ENCODE results near the gene MCM5.

MCM5 gene

DNA sequence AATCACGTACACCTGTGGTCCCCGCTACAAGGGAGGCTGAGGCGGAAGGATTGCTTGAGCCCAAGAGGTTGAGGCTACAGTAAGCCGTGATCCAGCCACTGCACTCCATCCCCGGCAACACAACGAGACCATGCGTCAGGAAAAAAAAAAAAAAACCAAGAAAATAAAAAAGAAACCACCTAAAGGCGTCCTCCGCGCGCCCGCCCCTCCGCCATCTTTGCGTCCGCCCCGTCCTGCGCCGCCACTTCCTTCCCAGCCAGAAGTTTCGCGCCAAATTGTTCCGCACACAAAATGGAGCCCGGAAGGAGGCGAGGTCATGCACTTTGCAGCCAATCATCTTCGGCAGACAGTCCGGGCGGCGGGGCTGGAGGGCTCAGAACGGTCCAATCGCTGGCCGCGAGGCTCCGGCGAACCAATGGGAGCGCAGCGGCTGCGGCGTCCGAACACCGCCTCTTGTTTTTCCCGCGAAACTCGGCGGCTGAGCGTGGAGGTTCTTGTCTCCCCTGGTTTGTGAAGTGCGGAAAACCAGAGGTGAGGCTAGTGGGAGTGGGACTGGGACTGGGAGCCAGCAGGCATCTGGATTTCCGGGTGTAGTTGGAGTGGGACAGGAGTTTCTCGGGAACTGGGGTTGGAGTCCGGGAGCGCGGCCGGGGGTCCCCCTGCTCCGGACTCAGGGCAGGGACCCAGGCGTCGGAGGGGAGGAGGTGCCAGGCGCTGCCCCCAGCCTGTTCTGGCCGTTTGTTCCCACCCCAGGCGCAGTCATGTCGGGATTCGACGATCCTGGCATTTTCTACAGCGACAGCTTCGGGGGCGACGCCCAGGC lies at the start of gene MCM5:
Gene MCM5 (plus strand): TSS at position 463 of the 823 bp plus-strand sequence. CDS start 299 bp downstream, at position 762.
- peaks cover 51% of the 10 kb centered on the region for H3K36me3 ChIP-seq (ENCODE audit: control insufficient read depth, low read length)
- H3K9me2 ChIP-seq (replicated peaks; ENCODE audit: control insufficient read depth, low read length), result no peaks in the 10 kb centered on the region
- TF ChIP-seq EZH2phosphoT487 (IDR thresholded peaks at IDR 0.05; ENCODE audit: borderline replicate concordance, low read length) (no peak), CTCF (IDR thresholded peaks at IDR 0.05; ENCODE audit: low read depth, low read length, poor library complexity, severe bottlenecking) (no peak)
- peaks cover 58% of the 10 kb centered on the region for H3K4me1 ChIP-seq (ENCODE audit: control insufficient read depth, low read length)
- peaks cover 3% of the 10 kb centered on the region; the same call in 1 of the 2 replicates for H4K20me1 ChIP-seq (ENCODE audit: control insufficient read depth, insufficient read depth, low read depth, low read length)
- peak within 1 kb of the TSS; percentile 81 for H3K27ac ChIP-seq (ENCODE audit: low read depth, low read length)
- H3K27me3 ChIP-seq (ENCODE audit: control insufficient read depth, low read length), result no peaks in the 10 kb centered on the region
- no peaks in the 10 kb centered on the region for H3K9me3 ChIP-seq (ENCODE audit: control insufficient read depth, insufficient read depth, low read length)
- peaks cover 5% of the 10 kb centered on the region for H3F3A ChIP-seq (ENCODE audit: control insufficient read depth, insufficient read depth)
- peak within 1 kb of the TSS; percentile 96 for H3K4me3 ChIP-seq (ENCODE audit: low read length)
- peak within 1 kb of the TSS; percentile 79 for H3K4me2 ChIP-seq (ENCODE audit: low read length)
- H3K79me2 ChIP-seq (ENCODE audit: control insufficient read depth, low read length), result peaks cover 52% of the 10 kb centered on the region

GRCh38 chr22:35350539-35351503 lies 49.1 kb upstream of the MCM5 start:
- no peaks in the 10 kb centered on the region for H3K36me3 ChIP-seq (ENCODE audit: control insufficient read depth, low read length)
- H3K4me1 ChIP-seq (ENCODE audit: control insufficient read depth, low read length), result peaks cover 53% of the 10 kb centered on the region
- peak overlapping the region; percentile 89 for H3K4me2 ChIP-seq (ENCODE audit: low read length)
- peak overlapping the region; percentile 85 for H3K27ac ChIP-seq (ENCODE audit: low read depth, low read length)
- TF ChIP-seq EZH2phosphoT487 (IDR thresholded peaks at IDR 0.05; ENCODE audit: borderline replicate concordance, low read length) (no peak), CTCF (IDR thresholded peaks at IDR 0.05; ENCODE audit: low read depth, low read length, poor library complexity, severe bottlenecking) (peak; percentile 63)
- H3K9me2 ChIP-seq (replicated peaks; ENCODE audit: control insufficient read depth, low read length), result no peaks in the 10 kb centered on the region
- H3K79me2 ChIP-seq (ENCODE audit: control insufficient read depth, low read length), result no peaks in the 10 kb centered on the region
- H3K27me3 ChIP-seq (ENCODE audit: control insufficient read depth, low read length), result no peaks in the 10 kb centered on the region
- no peaks in the 10 kb centered on the region for H3K9me3 ChIP-seq (ENCODE audit: control insufficient read depth, insufficient read depth, low read length)
- peak overlapping the region; percentile 72 for H3K4me3 ChIP-seq (ENCODE audit: low read length)
- H4K20me1 ChIP-seq (ENCODE audit: control insufficient read depth, insufficient read depth, low read depth, low read length), result no peaks in the 10 kb centered on the region
- H3F3A ChIP-seq (ENCODE audit: control insufficient read depth, insufficient read depth), result peaks cover 5% of the 10 kb centered on the region; the same call in 1 of the 2 replicates

- Histone ChIP-seq H3K9me3 (ENCODE audit: control insufficient read depth, insufficient read depth, low read length) (no peaks in the 10 kb centered on the region), H3K79me2 (ENCODE audit: control insufficient read depth, low read length) (no peaks in the 10 kb centered on the region), H3K9me2 (replicated peaks; ENCODE audit: control insufficient read depth, low read length) (no peaks in the 10 kb centered on the region), H3K4me2 (ENCODE audit: low read length) (peak overlapping the region; percentile 89), H3K4me1 (ENCODE audit: control insufficient read depth, low read length) (peaks cover 61% of the 10 kb centered on the region), H3K36me3 (ENCODE audit: control insufficient read depth, low read length) (no peaks in the 10 kb centered on the region), H3K4me3 (ENCODE audit: low read length) (peak overlapping the region; percentile 60), H3K27me3 (ENCODE audit: control insufficient read depth, low read length) (no peaks in the 10 kb centered on the region), H3K27ac (ENCODE audit: low read depth, low read length) (peak overlapping the region; percentile 85), H4K20me1 (ENCODE audit: control insufficient read depth, insufficient read depth, low read depth, low read length) (no peaks in the 10 kb centered on the region), H3F3A (ENCODE audit: control insufficient read depth, insufficient read depth) (peaks cover 5% of the 10 kb centered on the region; the same call in 1 of the 2 replicates)
- no peak for TF ChIP-seq EZH2phosphoT487 (IDR thresholded peaks at IDR 0.05; ENCODE audit: borderline replicate concordance, low read length)
- TF ChIP-seq CTCF (IDR thresholded peaks at IDR 0.05; ENCODE audit: low read depth, low read length, poor library complexity, severe bottlenecking), result peak; percentile 61
Observed at GRCh38 chr22:35352214-35353111, 47.5 kb upstream of the MCM5 start.
